Measurements from ENCODE around the gene VTI1A. TPM values are rescaled to one million over a fixed set of nuclear protein-coding genes. Genes with fewer than 3 reads are reported as not detected.

Gene VTI1A
- total and polyA plus RNA-seq, 2 of the 13 experiments (the other 11 are each of a cell fraction or from before 2014, with no cell fraction given): 11.7 to 32.7 TPM

DNA sequence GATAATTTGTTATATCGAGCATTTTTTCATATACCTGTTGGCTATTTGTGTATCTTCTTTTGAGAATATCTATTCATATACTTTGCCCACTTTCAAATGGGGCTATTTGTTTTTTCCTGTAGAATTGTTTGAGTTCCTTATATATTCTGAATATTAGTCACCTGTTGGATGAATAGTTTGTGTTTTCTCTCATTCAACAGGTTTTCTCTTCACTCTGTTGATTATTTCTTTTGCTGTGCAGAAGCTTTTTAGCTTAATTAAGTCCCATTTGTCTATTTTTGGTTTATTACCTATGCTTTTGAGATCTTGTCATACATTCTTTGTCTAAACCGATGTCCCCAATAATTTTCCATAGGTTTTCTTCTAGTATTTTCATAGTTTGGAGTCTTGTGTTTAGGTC is 65.3 kb downstream of the VTI1A start:
- no peak overlapping the region for H3K9ac ChIP-seq (ENCODE audit: insufficient read depth, low read depth, low read length)
- no peak overlapping the region for H3K4me3 ChIP-seq (replicated peaks in 1 of 3; ENCODE audit: insufficient read depth in 1 of 3, low read depth in 2 of 3, low read length in 3 of 3)
- no peaks in the 10 kb centered on the region for H4K20me1 ChIP-seq (ENCODE audit: insufficient read depth, low read length)
- BruUV-seq (replicated peaks): no TSS peak
- WGBS (ENCODE audit: low lambda C conversion rate): 94% methylated on average over 2 of the region's 2 CpGs
- DNase-seq (ENCODE audit: low spot score) (no peak), ATAC-seq (no peak), FAIRE-seq (no peak)
- CTCF ChIA-PET (ENCODE audit: low intra/inter-chr PET ratio, low total read pairs): no interaction called here
- no peak overlapping the region for H2AFZ ChIP-seq (ENCODE audit: low read length)
- no peaks in the 10 kb centered on the region for H3K27me3 ChIP-seq (ENCODE audit: control insufficient read depth in 1 of 2, insufficient read depth in 2 of 2, low read length in 2 of 2)
- H3K27ac ChIP-seq (ENCODE audit: extremely low read length, insufficient read depth, low read length): no peak overlapping the region
- no peak overlapping the region for H3K4me2 ChIP-seq (ENCODE audit: low read depth, low read length)
- no peaks in the 10 kb centered on the region for H3K79me2 ChIP-seq (ENCODE audit: insufficient read depth, low read length)
- in situ Hi-C loops (cut with HindIII; ENCODE audit: extremely low pct_ligation_motif_present, low pct_unique_long_range_greater_than_20kb) (no loop called here), intact Hi-C loops (cut with micrococcal nuclease; ENCODE audit: unreplicated experiment) (no loop called here)
- POLR2A ChIA-PET: no interaction called here
- H3K36me3 ChIP-seq (replicated peaks in 1 of 2; ENCODE audit: control insufficient read depth in 1 of 2, insufficient read depth in 2 of 2, low read length in 2 of 2): no peaks in the 10 kb centered on the region
- H3K4me1 ChIP-seq (ENCODE audit: insufficient read depth, low read length): peaks cover 8% of the 10 kb centered on the region; the same call in 1 of the 2 replicates
- TF ChIP-seq MED1 (CRISPR knock-in tag; IDR thresholded peaks at IDR 0.05) (no peak), ZC3H13 (CRISPR knock-in tag; IDR thresholded peaks at IDR 0.05) (no peak), MAFF (IDR thresholded peaks at IDR 0.05; ENCODE audit: low read depth, low read length) (no peak), MYC (CRISPR knock-in tag; IDR thresholded peaks at IDR 0.05; ENCODE audit: borderline replicate concordance) (no peak), ZNF660 (CRISPR knock-in tag; IDR thresholded peaks at IDR 0.05; ENCODE audit: borderline replicate concordance, low read depth) (no peak)
- TF ChIP-seq, protein P1, sequence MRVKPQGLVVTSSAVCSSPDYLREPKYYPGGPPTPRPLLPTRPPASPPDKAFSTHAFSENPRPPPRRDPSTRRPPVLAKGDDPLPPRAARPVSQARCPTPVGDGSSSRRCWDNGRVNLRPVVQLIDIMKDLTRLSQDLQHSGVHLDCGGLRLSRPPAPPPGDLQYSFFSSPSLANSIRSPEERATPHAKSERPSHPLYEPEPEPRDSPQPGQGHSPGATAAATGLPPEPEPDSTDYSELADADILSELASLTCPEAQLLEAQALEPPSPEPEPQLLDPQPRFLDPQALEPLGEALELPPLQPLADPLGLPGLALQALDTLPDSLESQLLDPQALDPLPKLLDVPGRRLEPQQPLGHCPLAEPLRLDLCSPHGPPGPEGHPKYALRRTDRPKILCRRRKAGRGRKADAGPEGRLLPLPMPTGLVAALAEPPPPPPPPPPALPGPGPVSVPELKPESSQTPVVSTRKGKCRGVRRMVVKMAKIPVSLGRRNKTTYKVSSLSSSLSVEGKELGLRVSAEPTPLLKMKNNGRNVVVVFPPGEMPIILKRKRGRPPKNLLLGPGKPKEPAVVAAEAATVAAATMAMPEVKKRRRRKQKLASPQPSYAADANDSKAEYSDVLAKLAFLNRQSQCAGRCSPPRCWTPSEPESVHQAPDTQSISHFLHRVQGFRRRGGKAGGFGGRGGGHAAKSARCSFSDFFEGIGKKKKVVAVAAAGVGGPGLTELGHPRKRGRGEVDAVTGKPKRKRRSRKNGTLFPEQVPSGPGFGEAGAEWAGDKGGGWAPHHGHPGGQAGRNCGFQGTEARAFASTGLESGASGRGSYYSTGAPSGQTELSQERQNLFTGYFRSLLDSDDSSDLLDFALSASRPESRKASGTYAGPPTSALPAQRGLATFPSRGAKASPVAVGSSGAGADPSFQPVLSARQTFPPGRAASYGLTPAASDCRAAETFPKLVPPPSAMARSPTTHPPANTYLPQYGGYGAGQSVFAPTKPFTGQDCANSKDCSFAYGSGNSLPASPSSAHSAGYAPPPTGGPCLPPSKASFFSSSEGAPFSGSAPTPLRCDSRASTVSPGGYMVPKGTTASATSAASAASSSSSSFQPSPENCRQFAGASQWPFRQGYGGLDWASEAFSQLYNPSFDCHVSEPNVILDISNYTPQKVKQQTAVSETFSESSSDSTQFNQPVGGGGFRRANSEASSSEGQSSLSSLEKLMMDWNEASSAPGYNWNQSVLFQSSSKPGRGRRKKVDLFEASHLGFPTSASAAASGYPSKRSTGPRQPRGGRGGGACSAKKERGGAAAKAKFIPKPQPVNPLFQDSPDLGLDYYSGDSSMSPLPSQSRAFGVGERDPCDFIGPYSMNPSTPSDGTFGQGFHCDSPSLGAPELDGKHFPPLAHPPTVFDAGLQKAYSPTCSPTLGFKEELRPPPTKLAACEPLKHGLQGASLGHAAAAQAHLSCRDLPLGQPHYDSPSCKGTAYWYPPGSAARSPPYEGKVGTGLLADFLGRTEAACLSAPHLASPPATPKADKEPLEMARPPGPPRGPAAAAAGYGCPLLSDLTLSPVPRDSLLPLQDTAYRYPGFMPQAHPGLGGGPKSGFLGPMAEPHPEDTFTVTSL (CRISPR knock-in tag; IDR thresholded peaks at IDR 0.05; ENCODE audit: borderline replicate concordance): no peak
- no peaks in the 10 kb centered on the region for H3K9me3 ChIP-seq (ENCODE audit: low read length)

Measured in HepG2 (cell line).